Skeletal muscle tissue (tissue), 4 donors: Measurements from ENCODE around the gene ARVCF. TPM values are rescaled to one million over a fixed set of nuclear protein-coding genes. Genes with fewer than 3 reads are reported as not detected.

Source experiments
- H3K27ac ChIP-seq: one replicate; pipeline ENCODE4 v1.7.0; 2013; ENCODE audit warnings: mild to moderate bottlenecking, low read depth, low read length, inconsistent platforms
- H3K27me3 ChIP-seq, 3 donors: one replicate each; pipeline ENCODE4 v1.7.0; 2013; ENCODE audit warnings: low read length in 3 of 3; ENCODE audit not compliant: control insufficient read depth in 3 of 3, insufficient read depth in 3 of 3
- H3K36me3 ChIP-seq, 3 donors: one replicate each; pipeline ENCODE4 v1.7.0; 2013; ENCODE audit warnings: low read length in 3 of 3; ENCODE audit not compliant: control insufficient read depth in 3 of 3, insufficient read depth in 3 of 3
- H3K4me1 ChIP-seq, 3 donors: one replicate each; pipeline ENCODE4 v1.7.0; 2013; ENCODE audit warnings: low read length in 3 of 3, mild to moderate bottlenecking in 3 of 3; ENCODE audit not compliant: control insufficient read depth in 3 of 3, insufficient read depth in 3 of 3
- H3K4me3 ChIP-seq, 3 donors: one replicate each; pipeline ENCODE4 v1.7.0; 2013; ENCODE audit warnings: low read length in 3 of 3
- H3K9ac ChIP-seq, 3 donors: one replicate each; pipeline ENCODE4 v1.7.0; 2013; ENCODE audit warnings: low read length in 3 of 3, mild to moderate bottlenecking in 3 of 3, moderate library complexity in 2 of 3, low read depth in 1 of 3
- H3K9me3 ChIP-seq, 3 donors: one replicate each; pipeline ENCODE4 v1.7.0; 2013; ENCODE audit warnings: low read length in 3 of 3; ENCODE audit not compliant: control insufficient read depth in 3 of 3
- total RNA-seq: library from RNA; depleted of rRNA; stranded (reverse); fragments of >200 nt; gene quantifications from one replicate; pipeline ENCODE4 v1.2.3, GENCODE V29; 2014
- donor health status: Osteomylitis.

The ARVCF gene
- total RNA-seq, 1 donor from 2014 or later = 49.6 TPM

- no peak overlapping the region for H3K27ac ChIP-seq
- peak overlapping the region in 2 of 3 donors; percentile 33 to 40 for H3K9ac ChIP-seq
- H3K4me3 ChIP-seq = no peak overlapping the region
- H3K4me1 ChIP-seq = peaks cover 24 to 70% (median 50%) of the 10 kb centered on the region in 3 donors
- no peaks in the 10 kb centered on the region for H3K36me3 ChIP-seq
- H3K27me3 ChIP-seq = no peaks in the 10 kb centered on the region
- H3K9me3 ChIP-seq = no peaks in the 10 kb centered on the region
These were observed 23.7 kb downstream of the ARVCF start for GRCh38 chr22:19992921-19993355.

- no peaks in the 10 kb centered on the region for H3K27me3 ChIP-seq
- H3K9ac ChIP-seq = peak overlapping the region in 2 of 3 donors; percentile 33 to 40
- H3K4me1 ChIP-seq = peaks cover 26 to 66% (median 49%) of the 10 kb centered on the region in 3 donors
- no peak overlapping the region for H3K4me3 ChIP-seq
- no peaks in the 10 kb centered on the region for H3K36me3 ChIP-seq
- H3K27ac ChIP-seq = no peak overlapping the region
- H3K9me3 ChIP-seq = no peaks in the 10 kb centered on the region
These were observed 24.1 kb downstream of the ARVCF start for GRCh38 chr22:19992481-19992911.

- Histone ChIP-seq H3K4me3 (no peak overlapping the region), H3K36me3 (no peaks in the 10 kb centered on the region), H3K27me3 (no peaks in the 10 kb centered on the region), H3K9ac (peak overlapping the region in 1 of 3 donors; percentile 40), H3K27ac (peak overlapping the region; percentile 1), H3K4me1 (peaks cover 28 to 59% (median 49%) of the 10 kb centered on the region in 3 donors), H3K9me3 (no peaks in the 10 kb centered on the region)
These were observed 24.8 kb downstream of the ARVCF start for GRCh38 chr22:19991645-19992451.

DNA sequence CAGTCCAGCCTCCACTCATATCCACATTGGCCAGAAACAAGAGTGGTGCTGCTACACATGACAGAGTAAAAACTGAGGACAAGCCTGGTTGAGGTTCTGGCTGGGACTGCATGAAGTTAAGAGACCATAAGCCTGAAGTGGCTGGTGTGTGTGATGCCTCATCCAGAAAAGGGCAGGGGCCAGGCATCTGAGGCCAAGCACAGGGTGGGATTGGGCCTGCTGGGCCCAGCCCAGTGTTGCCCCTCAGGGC, 25.3 kb downstream of the ARVCF start:
- H3K36me3 ChIP-seq = no peaks in the 10 kb centered on the region
- H3K27ac ChIP-seq = peak overlapping the region; percentile 1
- peak overlapping the region in 1 of 3 donors; percentile 33 for H3K9ac ChIP-seq
- H3K27me3 ChIP-seq = no peaks in the 10 kb centered on the region
- peaks cover 32 to 57% (median 48%) of the 10 kb centered on the region in 3 donors for H3K4me1 ChIP-seq
- no peak overlapping the region for H3K4me3 ChIP-seq
- no peaks in the 10 kb centered on the region for H3K9me3 ChIP-seq

DNA sequence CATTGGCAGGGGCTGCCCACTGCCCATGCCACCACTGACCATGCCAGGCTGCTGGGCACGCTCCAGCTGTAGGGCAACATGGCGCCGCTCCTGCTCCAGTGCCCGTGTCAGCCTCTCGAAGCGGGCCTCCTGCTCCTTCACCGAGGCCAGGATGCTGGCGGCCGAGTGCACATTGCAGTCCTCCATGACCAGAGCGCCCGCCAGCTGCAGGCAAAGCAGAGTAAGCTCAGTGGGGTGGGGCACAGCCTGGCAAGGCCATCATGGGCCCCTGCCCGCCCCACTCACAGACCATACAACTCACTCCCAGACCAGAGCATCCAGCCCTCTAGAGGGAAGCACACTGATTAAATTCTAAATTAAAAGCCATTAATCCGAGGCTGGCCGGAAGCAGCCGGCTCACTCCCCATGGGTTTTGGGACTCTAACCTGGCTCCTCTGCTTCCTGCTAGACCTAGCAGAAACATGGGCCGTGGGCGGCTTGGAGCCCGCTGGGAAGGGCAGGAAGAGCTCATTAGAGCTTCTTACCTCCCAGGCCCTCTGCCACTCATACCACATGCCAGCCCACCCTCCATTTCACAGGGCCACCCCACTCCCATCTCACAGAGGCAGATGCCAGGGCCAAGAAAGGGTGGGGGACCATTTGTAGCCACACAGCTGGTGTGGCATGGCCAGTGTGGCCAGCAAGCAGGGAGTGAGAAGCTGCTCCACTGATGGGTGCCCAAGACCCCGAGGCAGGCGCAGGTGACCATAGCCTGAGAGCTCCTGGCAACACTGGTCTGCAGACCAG, 25.8 kb downstream of the ARVCF start:
- H3K27ac ChIP-seq = peak overlapping the region; percentile 1
- H3K27me3 ChIP-seq = no peaks in the 10 kb centered on the region
- H3K36me3 ChIP-seq = peaks cover 0 to 2% (median 0%) of the 10 kb centered on the region in 3 donors
- H3K4me3 ChIP-seq = no peak overlapping the region
- peaks cover 37 to 57% (median 51%) of the 10 kb centered on the region in 3 donors for H3K4me1 ChIP-seq
- H3K9me3 ChIP-seq = no peaks in the 10 kb centered on the region
- H3K9ac ChIP-seq = peak overlapping the region in 1 of 3 donors; percentile 33

GRCh38 chr22:19990188-19990587, 26.4 kb downstream of the ARVCF start:
- no peaks in the 10 kb centered on the region for H3K9me3 ChIP-seq
- no peaks in the 10 kb centered on the region for H3K27me3 ChIP-seq
- H3K36me3 ChIP-seq = peaks cover 0 to 2% (median 0%) of the 10 kb centered on the region in 3 donors

DNA sequence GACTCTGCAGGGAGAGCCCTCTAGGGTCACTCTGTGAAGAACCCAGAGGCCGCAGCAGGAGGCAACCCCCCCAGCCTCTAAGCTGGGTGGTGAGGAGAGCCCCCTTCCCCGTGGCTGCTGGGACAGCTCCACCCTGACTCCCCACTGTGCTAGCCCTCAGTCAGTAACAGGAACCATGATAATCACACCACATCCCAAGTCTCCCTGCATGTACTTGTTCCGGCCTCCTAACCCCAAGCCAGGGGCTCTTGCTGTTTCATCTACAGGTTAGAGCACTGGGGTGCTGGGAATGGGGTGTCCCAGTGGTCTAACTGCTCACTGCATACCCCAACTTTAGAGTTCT, 26.9 kb downstream of the ARVCF start:
- H3K4me3 ChIP-seq = no peak overlapping the region
- peaks cover 48 to 57% (median 52%) of the 10 kb centered on the region in 3 donors for H3K4me1 ChIP-seq
- H3K9me3 ChIP-seq = no peaks in the 10 kb centered on the region
- no peak overlapping the region for H3K27ac ChIP-seq
- peaks cover 0 to 2% (median 0%) of the 10 kb centered on the region in 3 donors for H3K36me3 ChIP-seq
- no peak overlapping the region for H3K9ac ChIP-seq
- H3K27me3 ChIP-seq = no peaks in the 10 kb centered on the region

More at GRCh38 chr22:19990188-19990587, 26.4 kb downstream of the ARVCF start:
- Histone ChIP-seq H3K4me3 (no peak overlapping the region), H3K27ac (no peak overlapping the region), H3K4me1 (peaks cover 43 to 57% (median 51%) of the 10 kb centered on the region in 3 donors), H3K9ac (no peak overlapping the region)

- Histone ChIP-seq H3K36me3 (peaks cover 0 to 2% (median 0%) of the 10 kb centered on the region in 3 donors), H3K27ac (no peak overlapping the region), H3K9ac (no peak overlapping the region), H3K9me3 (no peaks in the 10 kb centered on the region), H3K27me3 (no peaks in the 10 kb centered on the region), H3K4me3 (no peak overlapping the region), H3K4me1 (peaks cover 53 to 62% (median 57%) of the 10 kb centered on the region in 3 donors)
These were observed 27.5 kb downstream of the ARVCF start for GRCh38 chr22:19988965-19989724.

- no peak overlapping the region for H3K4me3 ChIP-seq
- peaks cover 0 to 2% (median 0%) of the 10 kb centered on the region in 3 donors for H3K36me3 ChIP-seq
- H3K27me3 ChIP-seq = no peaks in the 10 kb centered on the region
- H3K4me1 ChIP-seq = peaks cover 61 to 65% (median 64%) of the 10 kb centered on the region in 3 donors
- no peak overlapping the region for H3K9ac ChIP-seq
- H3K27ac ChIP-seq = no peak overlapping the region
- H3K9me3 ChIP-seq = no peaks in the 10 kb centered on the region
These were observed 28.3 kb downstream of the ARVCF start for GRCh38 chr22:19988331-19988808.
